Mammary epithelial cell (primary cell): ENCODE results near the gene F12.

Experiments used
- CTCF ChIP-seq, 2 donors: IDR thresholded peaks in 1 of 2; conservative IDR thresholded peaks in 1 of 2; 2 replicates each; pipeline ENCODE4 v1.5.1; 2011 to 2012; ENCODE audit warnings: inconsistent platforms in 2 of 2, low read length in 2 of 2, mild to moderate bottlenecking in 2 of 2, control low read depth in 1 of 2, low read depth in 1 of 2; ENCODE audit not compliant: insufficient read depth in 1 of 2; ENCODE audit errors: extremely low read depth in 1 of 2
- EZH2 ChIP-seq: IDR thresholded peaks from 2 replicates; pipeline ENCODE4 v1.6.1; 2012; ENCODE audit warnings: low read length, inconsistent platforms, borderline replicate concordance

GRCh38 chr5:177449140-177450061, 40.0 kb upstream of the F12 start:
- no peak for TF ChIP-seq CTCF (conservative IDR thresholded peaks at IDR 0.05 in 1 of 2, IDR thresholded peaks at IDR 0.05 in 1 of 2; ENCODE audit: extremely low read depth in 1 of 2, insufficient read depth in 1 of 2, low read depth in 1 of 2, low read length in 2 of 2)
- no peak for TF ChIP-seq EZH2
